Lung (tissue), 16 donors: ENCODE results near the gene PIWIL4. TPM values are rescaled to one million over a fixed set of nuclear protein-coding genes. Genes with fewer than 3 reads are reported as not detected.
A peak's percentile ranks its signal among the peaks of the same experiment; 100 is the strongest.

Experiments used
- ATAC-seq: fragments of 200-7000 bp; cut with Tn5 transposase; one replicate; pipeline ENCODE4 v1.9.1; 2020; ENCODE audit warnings: moderate number of reproducible peaks; ENCODE audit not compliant: insufficient read depth, low FRiP score
- DNase-seq, 3 donors: peaks; one replicate each; pipeline ENCODE4 v3.0.0-alpha.2; 2013 to 2017
- H3K27ac ChIP-seq, 2 donors: one replicate each; pipeline ENCODE4 v1.5.1; 2013; ENCODE audit warnings: mild to moderate bottlenecking in 2 of 2, moderate library complexity in 2 of 2, control low read depth in 1 of 2, inconsistent platforms in 1 of 2, low read depth in 1 of 2, low read length in 1 of 2
- H3K27me3 ChIP-seq, 3 donors: one replicate each; pipeline ENCODE4 v1.5.1; 2013; ENCODE audit warnings: low read length in 2 of 3; ENCODE audit not compliant: control insufficient read depth in 3 of 3, insufficient read depth in 3 of 3
- H3K36me3 ChIP-seq, 4 donors: one replicate each; pipeline ENCODE4 v1.5.1; 2013; ENCODE audit warnings: low read length in 4 of 4, mild to moderate bottlenecking in 1 of 4, moderate library complexity in 1 of 4; ENCODE audit not compliant: control insufficient read depth in 4 of 4, insufficient read depth in 4 of 4
- H3K4me1 ChIP-seq, 5 donors: one replicate each; pipeline ENCODE4 v1.5.1; 2013; ENCODE audit warnings: low read length in 5 of 5, mild to moderate bottlenecking in 2 of 5, moderate library complexity in 1 of 5; ENCODE audit not compliant: control insufficient read depth in 5 of 5, insufficient read depth in 5 of 5
- H3K4me3 ChIP-seq: one replicate; pipeline ENCODE4 v1.5.1; 2013; ENCODE audit warnings: mild to moderate bottlenecking, control low read depth, moderate library complexity
- H3K9ac ChIP-seq, 2 donors: one replicate each; pipeline ENCODE4 v1.5.1; 2013; ENCODE audit warnings: low read length in 2 of 2, control low read depth in 1 of 2; ENCODE audit not compliant: insufficient read depth in 1 of 2
- H3K9me3 ChIP-seq, 4 donors: one replicate each; pipeline ENCODE4 v1.5.1; 2013; ENCODE audit warnings: low read length in 3 of 4, mild to moderate bottlenecking in 1 of 4, moderate library complexity in 1 of 4; ENCODE audit not compliant: control insufficient read depth in 4 of 4, insufficient read depth in 3 of 4
- CTCF ChIP-seq: IDR thresholded peaks from 2 replicates; pipeline ENCODE4 v1.5.1; 2012; ENCODE audit warnings: mild to moderate bottlenecking; ENCODE audit errors: control extremely low read depth, extremely low read depth
- WGBS, 2 donors: extraction: QIAGEN DNeasy Blood & Tissue Kit; methylation state at CpG; one replicate each; pipeline ENCODE4 v1.1.7; 2013; 5-methylcytosine and 5-hydroxymethylcytosine counted together
- long read RNA-seq, 5 donors: transcript quantifications; one replicate each; lab custom pipeline, GENCODE V29; 2026
- polyA plus RNA-seq, 2 donors: library from polyadenylated mRNA; stranded (reverse); fragments of 200-250 nt; gene quantifications; one replicate each; pipeline ENCODE4 v1.2.1, GENCODE V29; 2013
- total RNA-seq, 2 donors: library from RNA; depleted of rRNA in 1 of 2; stranded (reverse); fragments of >200 nt in 1 of 2; gene quantifications; one replicate each; pipeline ENCODE4 v1.2.1, GENCODE V29; 2014 to 2021
- donor health status: control.
- donor health status: control.
- donor health status: Bipolar disorder and iron deficiency.
- donor health status: healthy.
- donor health status: DM: yes; HTN: yes; CAD: no.

The PIWIL4 gene
- 1 to 10 TPM; 1.8 to 5.8 TPM for total RNA-seq
- 1 to 10 TPM; 2.4 to 3.7 TPM for polyA plus RNA-seq
- long read RNA-seq, donor 1, result 0 reads
- long read RNA-seq, donor 2, partial matches to known transcripts, result 0 of 1 reads
- long read RNA-seq, donor 2, other reads (novel, unspliced or antisense), result 0 of 1 reads
- long read RNA-seq, donor 3, result 0 reads
- long read RNA-seq, donor 4, result 0 reads
- long read RNA-seq, donor 5, result 0 reads

GRCh38 chr11:94567181-94567670 lies at the start of gene PIWIL4:
TSS of gene PIWIL4 (plus strand) at chr11:94567368. CDS start at chr11:94567519, 151 bp downstream.
- no peak for ATAC-seq

GRCh38 chr11:94518300-94518699 lies 48.9 kb upstream of the PIWIL4 start:
- H3K4me1 ChIP-seq, result peaks cover 0 to 2% (median 0%) of the 10 kb centered on the region in 5 donors
- ATAC-seq, result no peak
- no peak overlapping the region for H3K9ac ChIP-seq
- H3K27me3 ChIP-seq, result peaks cover 0 to 3% (median 3%) of the 10 kb centered on the region in 3 donors
- no peaks in the 10 kb centered on the region for H3K9me3 ChIP-seq
- 73 to 92% methylated on average over 4 of the region's 4 CpGs for WGBS, 2 donors
- no peak overlapping the region for H3K27ac ChIP-seq
- DNase-seq, result no peak
- H3K4me3 ChIP-seq, result no peak overlapping the region
- TF ChIP-seq CTCF, result no peak
- no peaks in the 10 kb centered on the region for H3K36me3 ChIP-seq

More at GRCh38 chr11:94567181-94567670, at the start of gene PIWIL4:
- H3K4me3 ChIP-seq, result no peak within 1 kb of the TSS
- H3K4me1 ChIP-seq, result peaks cover 0 to 4% (median 0%) of the 10 kb centered on the region in 5 donors
- no peak for TF ChIP-seq CTCF
- no peaks in the 10 kb centered on the region for H3K36me3 ChIP-seq
- H3K9me3 ChIP-seq, result no peaks in the 10 kb centered on the region
- no peaks in the 10 kb centered on the region for H3K27me3 ChIP-seq
- WGBS, 2 donors, result 93 to 97% methylated on average over 25 of the region's 25 CpGs
- H3K9ac ChIP-seq, result no peak within 1 kb of the TSS
- H3K27ac ChIP-seq, result no peak within 1 kb of the TSS
- DNase-seq, result no peak

GRCh38 chr11:94519478-94520084 lies 47.6 kb upstream of the PIWIL4 start:
- Histone ChIP-seq H3K9me3 (no peaks in the 10 kb centered on the region), H3K4me1 (peaks cover 0 to 2% (median 0%) of the 10 kb centered on the region in 5 donors), H3K27me3 (peaks cover 0 to 3% (median 0%) of the 10 kb centered on the region in 3 donors), H3K9ac (peak overlapping the region in 1 of 2 donors; percentile 59), H3K4me3 (no peak overlapping the region), H3K36me3 (no peaks in the 10 kb centered on the region), H3K27ac (no peak overlapping the region)
- peak; percentile 53 for TF ChIP-seq CTCF
- DNase-seq (peak in 2 of 3 donors; percentile 66 to 72), ATAC-seq (no peak)
- WGBS, 2 donors, result 2 to 19% methylated on average over 5 of the region's 5 CpGs
